ENCODE data around the gene THOC5.

Gene THOC5

DNA sequence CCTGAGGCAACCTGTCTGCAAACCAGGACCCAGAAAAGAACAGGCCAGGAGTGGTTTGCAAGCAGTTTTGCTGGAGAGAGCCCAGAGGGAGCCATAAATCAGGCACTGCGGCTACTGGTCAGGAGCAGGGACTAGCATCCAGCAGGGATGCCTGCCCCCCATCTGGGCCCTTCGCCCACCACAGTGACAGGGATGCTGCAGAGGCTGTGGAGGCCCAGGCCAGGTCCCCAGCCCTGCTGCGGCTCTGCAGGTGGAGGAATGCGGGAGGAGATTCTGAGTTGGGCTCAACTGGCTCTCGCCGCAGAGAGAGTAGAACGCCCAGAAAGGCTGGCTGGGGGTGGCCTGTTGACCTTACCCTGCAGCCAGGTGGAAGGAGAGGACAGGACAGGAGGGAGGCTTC, 89.9 kb downstream of the THOC5 start:
- no peak for ATAC-seq
- TF ChIP-seq, protein P1, sequence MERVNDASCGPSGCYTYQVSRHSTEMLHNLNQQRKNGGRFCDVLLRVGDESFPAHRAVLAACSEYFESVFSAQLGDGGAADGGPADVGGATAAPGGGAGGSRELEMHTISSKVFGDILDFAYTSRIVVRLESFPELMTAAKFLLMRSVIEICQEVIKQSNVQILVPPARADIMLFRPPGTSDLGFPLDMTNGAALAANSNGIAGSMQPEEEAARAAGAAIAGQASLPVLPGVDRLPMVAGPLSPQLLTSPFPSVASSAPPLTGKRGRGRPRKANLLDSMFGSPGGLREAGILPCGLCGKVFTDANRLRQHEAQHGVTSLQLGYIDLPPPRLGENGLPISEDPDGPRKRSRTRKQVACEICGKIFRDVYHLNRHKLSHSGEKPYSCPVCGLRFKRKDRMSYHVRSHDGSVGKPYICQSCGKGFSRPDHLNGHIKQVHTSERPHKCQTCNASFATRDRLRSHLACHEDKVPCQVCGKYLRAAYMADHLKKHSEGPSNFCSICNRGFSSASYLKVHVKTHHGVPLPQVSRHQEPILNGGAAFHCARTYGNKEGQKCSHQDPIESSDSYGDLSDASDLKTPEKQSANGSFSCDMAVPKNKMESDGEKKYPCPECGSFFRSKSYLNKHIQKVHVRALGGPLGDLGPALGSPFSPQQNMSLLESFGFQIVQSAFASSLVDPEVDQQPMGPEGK (CRISPR knock-in tag; IDR thresholded peaks at IDR 0.05; ENCODE audit: borderline replicate concordance) = no peak
- no peak for TF ChIP-seq ISL1 (CRISPR knock-in tag; IDR thresholded peaks at IDR 0.05)
- TF ChIP-seq OSR1 (CRISPR knock-in tag; IDR thresholded peaks at IDR 0.05) = no peak

DNA sequence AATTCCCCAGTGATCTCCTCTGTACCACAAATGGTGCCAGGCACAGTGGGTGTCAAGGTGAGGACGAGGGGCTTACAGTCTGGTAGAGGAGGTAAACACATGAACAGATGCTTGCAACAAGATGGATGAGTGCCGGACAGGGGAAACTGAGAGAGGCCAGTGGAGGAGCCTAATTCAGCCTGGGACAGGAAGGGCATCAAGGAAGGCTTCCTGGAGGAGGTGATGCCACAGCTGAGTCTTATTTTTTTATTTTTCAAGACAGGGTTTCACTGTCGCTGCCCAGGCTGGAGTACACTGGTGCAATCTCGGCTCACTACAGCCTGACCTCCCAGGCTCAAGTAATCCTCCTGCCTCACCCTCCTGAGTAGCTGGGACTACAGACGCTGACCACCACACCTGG, 92.3 kb downstream of the THOC5 start:
- no peak for TF ChIP-seq CREB5 (CRISPR knock-in tag; IDR thresholded peaks at IDR 0.05; ENCODE audit: low read depth)
- no peak for TF ChIP-seq BACH2 (CRISPR knock-in tag; IDR thresholded peaks at IDR 0.05; ENCODE audit: borderline replicate concordance)
- no peak for TF ChIP-seq POU6F1 (CRISPR knock-in tag; IDR thresholded peaks at IDR 0.05; ENCODE audit: borderline replicate concordance, low read depth)
- no peak for TF ChIP-seq TCF4 (CRISPR knock-in tag; IDR thresholded peaks at IDR 0.05; ENCODE audit: borderline replicate concordance)
- TF ChIP-seq SNAI2 (CRISPR knock-in tag; IDR thresholded peaks at IDR 0.05) = no peak
- TF ChIP-seq ZNF565 (CRISPR knock-in tag; conservative IDR thresholded peaks at IDR 0.05; ENCODE audit: low read depth) = no peak
- TF ChIP-seq, protein P1 (CRISPR knock-in tag; IDR thresholded peaks at IDR 0.05; ENCODE audit: borderline replicate concordance) = no peak
- TF ChIP-seq ZNF70 (CRISPR knock-in tag; IDR thresholded peaks at IDR 0.05) = no peak
- TF ChIP-seq GLIS3 (CRISPR knock-in tag; IDR thresholded peaks at IDR 0.05) = no peak
- no peak for TF ChIP-seq RARB (CRISPR knock-in tag; IDR thresholded peaks at IDR 0.05)
- TF ChIP-seq ISL1 (CRISPR knock-in tag; IDR thresholded peaks at IDR 0.05) = no peak
- TF ChIP-seq, protein P2, sequence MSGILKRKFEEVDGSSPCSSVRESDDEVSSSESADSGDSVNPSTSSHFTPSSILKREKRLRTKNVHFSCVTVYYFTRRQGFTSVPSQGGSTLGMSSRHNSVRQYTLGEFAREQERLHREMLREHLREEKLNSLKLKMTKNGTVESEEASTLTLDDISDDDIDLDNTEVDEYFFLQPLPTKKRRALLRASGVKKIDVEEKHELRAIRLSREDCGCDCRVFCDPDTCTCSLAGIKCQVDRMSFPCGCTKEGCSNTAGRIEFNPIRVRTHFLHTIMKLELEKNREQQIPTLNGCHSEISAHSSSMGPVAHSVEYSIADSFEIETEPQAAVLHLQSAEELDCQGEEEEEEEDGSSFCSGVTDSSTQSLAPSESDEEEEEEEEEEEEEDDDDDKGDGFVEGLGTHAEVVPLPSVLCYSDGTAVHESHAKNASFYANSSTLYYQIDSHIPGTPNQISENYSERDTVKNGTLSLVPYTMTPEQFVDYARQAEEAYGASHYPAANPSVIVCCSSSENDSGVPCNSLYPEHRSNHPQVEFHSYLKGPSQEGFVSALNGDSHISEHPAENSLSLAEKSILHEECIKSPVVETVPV (CRISPR knock-in tag; IDR thresholded peaks at IDR 0.05) = no peak
- no peak for TF ChIP-seq OSR1 (CRISPR knock-in tag; IDR thresholded peaks at IDR 0.05)
- TF ChIP-seq ESRRG (CRISPR knock-in tag; IDR thresholded peaks at IDR 0.05) = no peak
- TF ChIP-seq TOX (CRISPR knock-in tag; IDR thresholded peaks at IDR 0.05; ENCODE audit: borderline replicate concordance) = no peak
- TF ChIP-seq CSDC2 (CRISPR knock-in tag; IDR thresholded peaks at IDR 0.05) = no peak
- no peak for TF ChIP-seq ARNTL (CRISPR knock-in tag; IDR thresholded peaks at IDR 0.05; ENCODE audit: borderline replicate concordance, low read depth)
- TF ChIP-seq ZFP30 (CRISPR knock-in tag; IDR thresholded peaks at IDR 0.05) = no peak
- no peak for ATAC-seq

- no peak for ATAC-seq
- TF ChIP-seq CREB5 (CRISPR knock-in tag; IDR thresholded peaks at IDR 0.05; ENCODE audit: low read depth) = no peak
These were observed 93.8 kb downstream of the THOC5 start for GRCh38 chr22:29459773-29460172.

GRCh38 chr22:29458551-29458950, 95.0 kb downstream of the THOC5 start:
- ATAC-seq = no peak
- TF ChIP-seq ZNF70 (CRISPR knock-in tag; IDR thresholded peaks at IDR 0.05) (no peak), CSDC2 (CRISPR knock-in tag; IDR thresholded peaks at IDR 0.05) (no peak), GLIS3 (CRISPR knock-in tag; IDR thresholded peaks at IDR 0.05) (no peak), RARB (CRISPR knock-in tag; IDR thresholded peaks at IDR 0.05) (no peak), ISL1 (CRISPR knock-in tag; IDR thresholded peaks at IDR 0.05) (no peak), TSHZ2 (CRISPR knock-in tag; IDR thresholded peaks at IDR 0.05) (no peak), CREB5 (CRISPR knock-in tag; IDR thresholded peaks at IDR 0.05; ENCODE audit: low read depth) (no peak), TCF4 (CRISPR knock-in tag; IDR thresholded peaks at IDR 0.05; ENCODE audit: borderline replicate concordance) (no peak), ZNF565 (CRISPR knock-in tag; conservative IDR thresholded peaks at IDR 0.05; ENCODE audit: low read depth) (no peak), TOX (CRISPR knock-in tag; IDR thresholded peaks at IDR 0.05; ENCODE audit: borderline replicate concordance) (no peak)
- TF ChIP-seq, protein P2 (CRISPR knock-in tag; IDR thresholded peaks at IDR 0.05) = no peak
